Subcutaneous adipose tissue (tissue), 4 donors: ENCODE measurements around the gene RNF43. TPM values are rescaled to one million over a fixed set of nuclear protein-coding genes. Genes with fewer than 3 reads are reported as not detected.

ENCODE experiments used
- CTCF ChIP-seq: fragments of 450-650 bp; IDR thresholded peaks from one replicate; pipeline ENCODE4 v1.5.1; 2016; ENCODE audit warnings: low read depth, mild to moderate bottlenecking, control low read depth, antibody characterized with exemption, moderate library complexity
- total RNA-seq, 4 donors: library from RNA; depleted of rRNA; stranded (reverse); fragments of >200 nt; gene quantifications; one replicate each; pipeline ENCODE4 v1.1.0, GENCODE V29; 2016

The RNF43 gene
- total RNA-seq, 4 donors from 2014 or later = not detected

GRCh38 chr17:58403311-58403710 is 14.0 kb downstream of the RNF43 start:
- no peak for TF ChIP-seq CTCF

DNA sequence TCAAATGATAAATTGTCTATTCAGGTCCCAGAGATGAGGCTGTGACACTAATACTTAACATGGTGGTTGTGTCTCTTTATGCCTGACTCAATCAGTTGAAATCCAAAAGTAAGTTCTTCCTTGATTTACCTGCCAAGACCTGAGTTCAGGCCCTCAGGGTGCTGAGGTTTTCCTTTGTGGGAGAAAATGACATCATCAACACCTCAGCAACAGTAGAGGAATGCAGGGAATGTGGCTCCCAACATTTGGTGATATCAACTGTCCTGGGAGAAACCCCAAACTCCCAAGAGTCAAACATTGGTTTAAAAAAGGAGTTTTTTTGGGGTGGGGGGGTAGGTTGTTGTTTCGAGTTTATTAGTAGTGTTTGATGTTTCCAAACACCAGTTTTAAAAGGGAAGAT is 14.7 kb downstream of the RNF43 start:
- TF ChIP-seq CTCF = no peak

DNA sequence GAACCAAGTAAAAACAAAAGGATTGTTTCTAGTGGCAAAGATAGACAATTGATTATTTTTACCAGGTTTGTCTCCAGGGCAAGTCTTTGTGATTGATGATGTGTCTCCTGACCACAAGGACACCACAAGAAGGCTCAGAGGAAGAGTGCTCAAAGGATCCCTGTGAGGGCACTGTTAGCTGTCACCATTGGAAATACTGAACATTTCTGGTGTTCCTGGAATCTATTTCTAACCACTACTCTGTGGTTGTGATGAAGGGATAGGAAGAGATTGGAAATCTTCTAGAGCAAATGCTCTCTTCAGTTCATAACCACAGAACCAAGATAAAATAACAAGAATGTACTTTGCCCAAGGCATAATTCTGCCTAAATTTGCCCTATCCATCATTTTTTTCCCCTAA is 15.3 kb downstream of the RNF43 start:
- no peak for TF ChIP-seq CTCF

GRCh38 chr17:58401287-58401686 is 16.0 kb downstream of the RNF43 start:
- no peak for TF ChIP-seq CTCF

- no peak for TF ChIP-seq CTCF
Observed at GRCh38 chr17:58400826-58401225, 16.5 kb downstream of the RNF43 start.

- TF ChIP-seq CTCF = no peak
Observed at GRCh38 chr17:58399974-58400373, 17.4 kb downstream of the RNF43 start.

DNA sequence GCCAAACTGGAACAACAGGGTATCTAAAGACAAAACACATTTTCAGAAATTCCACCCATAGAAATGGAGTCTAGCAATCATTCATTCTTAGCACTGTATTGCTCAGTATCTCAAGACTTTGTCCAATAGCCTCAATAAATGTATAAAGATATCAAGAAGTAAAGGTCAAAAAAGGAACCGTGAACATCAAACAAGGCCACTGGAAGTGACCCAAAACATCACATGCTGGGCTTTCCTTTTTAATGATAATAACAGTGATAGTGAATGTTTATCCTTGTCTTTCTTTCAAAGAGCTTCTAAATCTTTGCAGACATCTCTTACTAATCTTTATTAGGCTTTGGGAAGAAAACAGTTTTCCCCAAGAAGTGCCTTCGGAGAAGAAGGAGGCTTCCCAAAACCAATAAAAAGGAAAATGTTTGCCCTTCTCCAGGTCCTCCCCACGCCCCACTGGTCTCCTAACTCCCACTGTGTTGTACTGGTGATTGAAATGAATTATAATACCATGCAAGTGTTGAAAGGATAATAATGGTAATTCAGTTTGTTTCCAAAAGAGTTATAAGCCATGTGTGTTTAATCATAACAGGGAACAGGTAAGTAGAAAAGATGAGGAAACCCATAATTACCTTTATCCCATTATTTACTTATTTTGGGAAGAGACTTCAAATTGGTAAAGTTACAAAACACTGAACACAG is 18.6 kb downstream of the RNF43 start:
- no peak for TF ChIP-seq CTCF
